ENCODE measurements around the gene GALNT14.
A peak's percentile ranks its signal among the peaks of the same experiment; 100 is the strongest.
"Not testable (repeated sequence)": the region's sequence is repeated elsewhere in the genome, so short reads cannot be mapped to it uniquely, and the experiment has no call there.

Gene GALNT14

GRCh38 chr2:30933496-30933895 lies 204.7 kb downstream of the GALNT14 start:
- DNase-seq: no peak

DNA sequence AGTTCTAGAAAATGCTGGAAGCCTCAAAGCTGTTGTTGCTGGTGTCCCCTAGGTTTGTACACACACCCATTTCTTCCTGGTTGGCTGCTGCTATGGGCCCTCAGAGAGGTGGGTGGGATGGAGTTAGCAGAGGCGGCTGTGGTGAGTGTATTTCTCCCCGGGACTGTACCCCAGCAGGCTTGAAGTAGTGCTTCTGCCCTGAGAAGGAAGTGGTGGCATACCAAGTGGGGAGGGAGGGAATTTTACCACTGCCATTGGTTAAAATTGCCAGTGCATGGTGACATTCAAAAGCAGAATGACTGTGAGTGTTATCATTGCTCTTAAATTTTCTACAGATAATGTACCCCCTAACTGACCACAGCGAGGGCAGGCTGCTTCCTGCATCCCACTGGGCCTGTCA lies 205.4 kb downstream of the GALNT14 start:
- DNase-seq: no peak

DNA sequence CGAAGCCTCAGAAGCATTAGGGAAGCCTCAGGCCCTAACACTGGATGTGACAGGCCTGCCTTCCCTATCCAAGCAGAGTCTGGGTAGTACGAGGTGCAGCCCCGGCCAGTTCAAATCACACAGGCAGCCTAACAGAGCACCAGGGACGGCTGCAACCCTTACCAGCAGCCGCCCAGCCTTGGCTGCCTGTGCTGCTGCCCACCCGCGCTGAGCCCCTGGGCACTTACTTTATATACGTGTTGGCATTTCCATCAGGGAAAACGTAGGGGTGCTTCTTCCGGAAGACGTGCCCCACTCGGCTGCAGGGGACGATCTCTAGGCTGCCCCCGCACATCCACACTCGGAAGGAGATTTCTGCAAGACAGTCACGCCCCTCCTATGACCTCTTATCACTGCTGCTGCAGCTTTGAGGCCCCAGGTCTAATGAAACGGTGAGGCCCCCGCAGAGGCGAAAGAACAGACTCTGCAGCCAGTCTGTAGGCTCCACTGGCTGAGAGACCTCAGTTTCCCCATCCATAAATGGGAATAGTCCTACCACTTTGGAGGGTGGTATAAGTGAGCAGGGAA lies 206.3 kb downstream of the GALNT14 start:
- no peak for DNase-seq

DNA sequence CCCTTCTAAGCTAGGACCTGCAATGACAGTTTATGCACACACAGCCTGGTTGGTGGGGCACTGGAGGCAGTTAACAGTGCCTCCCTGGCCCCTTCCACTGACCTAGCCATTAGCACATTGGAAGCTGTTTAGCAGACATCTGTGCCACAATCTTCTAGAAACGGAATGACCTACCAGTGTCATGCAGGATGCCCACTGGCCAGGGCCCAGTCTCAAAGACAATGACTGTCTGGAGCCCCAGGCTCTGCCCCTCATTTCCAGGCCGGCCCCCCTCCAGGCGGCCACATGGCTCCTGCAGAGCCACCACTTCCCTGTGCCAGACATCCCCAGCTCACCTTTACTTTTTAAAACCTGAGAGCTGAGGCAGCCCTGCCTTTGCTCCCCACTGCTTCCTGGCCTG lies 207.5 kb downstream of the GALNT14 start:
- DNase-seq: no peak

DNA sequence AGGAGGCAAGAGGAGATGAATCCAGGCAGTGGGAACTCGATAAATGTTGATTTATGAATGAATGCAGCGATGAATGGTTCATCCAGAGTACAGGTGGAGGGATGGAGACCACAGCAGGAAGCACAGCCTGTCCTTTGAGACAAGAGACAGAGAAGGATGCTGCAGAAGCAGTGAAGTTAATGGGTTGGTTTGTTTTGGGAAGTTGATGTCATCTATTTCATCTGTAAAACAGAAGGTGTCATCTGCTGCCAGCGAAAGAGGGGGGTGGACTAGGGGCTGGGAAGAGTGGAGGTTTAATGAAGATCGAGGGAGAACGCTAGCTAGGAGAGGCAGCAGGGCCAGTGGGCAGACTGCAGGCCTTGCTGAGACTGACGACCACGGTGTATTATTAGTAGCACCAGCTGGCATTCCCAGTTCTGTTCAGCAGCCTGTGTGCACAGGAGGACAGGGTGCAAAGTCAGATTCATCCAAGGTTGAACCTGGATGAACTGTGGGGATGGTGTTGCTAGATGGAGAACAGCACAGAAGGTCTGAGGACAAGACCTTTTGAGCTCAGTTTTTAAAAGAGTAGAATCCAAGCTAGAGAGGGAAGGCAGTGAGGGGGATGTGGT lies 210.7 kb downstream of the GALNT14 start:
- no peak for DNase-seq

GRCh38 chr2:30926606-30927005 lies 211.6 kb downstream of the GALNT14 start:
- no peak for DNase-seq

GRCh38 chr2:30923623-30924022 lies 214.6 kb downstream of the GALNT14 start:
- no peak for DNase-seq

DNA sequence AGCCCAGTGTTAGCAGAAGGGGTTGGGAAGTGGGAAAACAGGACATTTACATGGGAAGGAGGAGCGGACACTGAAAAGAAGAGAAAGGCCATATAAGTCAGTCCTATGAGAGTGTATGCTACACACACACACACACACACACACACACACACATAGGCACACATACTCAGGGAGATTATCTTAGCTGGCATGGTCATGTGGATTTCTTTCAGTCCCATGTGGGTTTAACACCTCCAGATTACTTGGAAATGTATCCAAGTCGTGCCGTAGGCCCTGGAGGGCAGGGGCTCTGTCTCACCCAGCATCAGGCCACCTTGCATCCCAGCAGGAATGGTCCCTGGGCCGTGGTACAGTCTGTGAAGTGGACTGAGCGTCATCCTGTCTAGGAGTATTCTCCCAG lies 217.7 kb downstream of the GALNT14 start:
- DNase-seq: no peak

DNA sequence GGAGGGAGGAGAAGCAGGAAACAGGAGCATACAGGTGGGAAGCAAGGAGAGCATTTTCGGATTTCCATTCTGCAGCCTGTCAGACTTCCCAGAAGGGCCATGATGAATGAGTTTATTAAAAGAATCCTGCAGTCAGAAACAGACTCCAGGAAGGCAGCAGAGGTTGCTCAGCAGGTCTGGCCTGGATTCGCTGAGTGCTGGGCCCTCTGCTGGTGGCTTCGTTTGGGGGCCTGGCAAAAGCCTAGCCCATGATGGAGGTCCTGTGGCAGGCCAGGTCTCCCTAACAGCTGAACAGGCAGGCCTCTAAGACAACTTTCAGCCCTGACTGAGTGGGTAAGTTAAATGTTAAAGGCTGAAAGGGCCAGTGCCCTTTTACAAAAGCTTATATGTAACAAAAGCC lies 222.8 kb downstream of the GALNT14 start:
- peak; percentile 19 for DNase-seq

DNA sequence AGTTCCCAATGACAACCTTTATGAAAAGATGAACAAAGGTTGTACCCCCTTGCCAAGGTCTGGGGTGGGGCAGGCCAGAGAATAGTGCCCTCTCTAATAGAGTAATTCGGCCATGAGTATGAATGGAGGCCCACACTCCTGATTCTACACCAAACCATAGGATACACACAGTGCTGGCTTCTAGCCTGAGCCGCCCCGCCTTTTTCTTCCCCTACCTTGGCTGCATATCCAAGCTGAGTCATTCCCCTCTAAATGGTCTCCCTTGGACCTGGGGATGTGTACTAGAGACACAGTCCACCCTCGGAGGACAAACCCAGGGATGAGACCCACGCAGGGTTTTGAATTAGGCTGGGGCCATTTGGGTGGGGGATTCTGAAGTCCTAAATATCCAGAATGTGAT lies 223.8 kb downstream of the GALNT14 start:
- no peak for DNase-seq

DNA sequence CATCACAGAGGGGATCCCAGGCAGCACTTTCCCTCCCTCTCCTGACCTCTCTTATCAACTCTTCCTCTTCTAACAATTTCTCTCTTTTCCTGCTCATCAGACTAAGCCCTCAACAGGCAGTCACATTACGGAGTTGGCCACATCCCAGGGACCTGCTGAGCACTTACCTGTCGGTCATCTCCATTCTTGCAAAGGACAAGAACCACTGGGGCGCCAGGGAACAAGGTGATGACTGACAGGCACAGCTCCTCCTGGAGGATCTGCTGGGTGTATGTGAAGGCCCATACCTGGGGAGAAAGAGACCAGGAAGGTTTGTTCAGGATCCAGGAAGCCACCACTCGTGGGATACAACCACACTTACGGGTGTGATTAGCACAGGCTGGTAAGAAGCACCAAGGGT lies 226.2 kb downstream of the GALNT14 start:
- DNase-seq: no peak

GRCh38 chr2:30911327-30911726 lies 226.9 kb downstream of the GALNT14 start:
- no peak for DNase-seq

DNA sequence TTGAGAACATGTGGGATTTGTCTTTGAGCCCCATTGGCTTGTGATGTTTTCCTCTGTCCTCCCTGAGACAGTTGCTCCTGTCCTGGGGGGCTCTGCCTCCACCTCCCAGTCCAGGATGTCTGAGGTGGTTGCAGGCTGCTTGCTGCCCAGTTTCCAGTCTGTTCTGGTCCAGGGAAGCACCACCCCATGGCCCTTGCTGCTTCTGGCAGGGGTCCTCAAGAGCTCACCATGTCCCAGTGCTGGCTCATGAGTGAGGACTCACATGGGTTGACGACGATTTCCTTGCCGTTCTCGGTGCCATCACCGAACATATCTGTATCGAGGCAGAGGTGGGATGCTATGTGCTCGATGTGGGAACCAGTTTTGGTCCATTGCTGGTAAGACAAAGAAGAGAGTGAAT lies 227.6 kb downstream of the GALNT14 start:
- no peak for DNase-seq

GRCh38 chr2:30904437-30904836 lies 233.8 kb downstream of the GALNT14 start:
- not testable (repeated sequence) for DNase-seq

GRCh38 chr2:30903326-30903725 lies 234.9 kb downstream of the GALNT14 start:
- no peak for DNase-seq

GRCh38 chr2:30900381-30900780 lies 237.9 kb downstream of the GALNT14 start:
- DNase-seq: no peak

DNA sequence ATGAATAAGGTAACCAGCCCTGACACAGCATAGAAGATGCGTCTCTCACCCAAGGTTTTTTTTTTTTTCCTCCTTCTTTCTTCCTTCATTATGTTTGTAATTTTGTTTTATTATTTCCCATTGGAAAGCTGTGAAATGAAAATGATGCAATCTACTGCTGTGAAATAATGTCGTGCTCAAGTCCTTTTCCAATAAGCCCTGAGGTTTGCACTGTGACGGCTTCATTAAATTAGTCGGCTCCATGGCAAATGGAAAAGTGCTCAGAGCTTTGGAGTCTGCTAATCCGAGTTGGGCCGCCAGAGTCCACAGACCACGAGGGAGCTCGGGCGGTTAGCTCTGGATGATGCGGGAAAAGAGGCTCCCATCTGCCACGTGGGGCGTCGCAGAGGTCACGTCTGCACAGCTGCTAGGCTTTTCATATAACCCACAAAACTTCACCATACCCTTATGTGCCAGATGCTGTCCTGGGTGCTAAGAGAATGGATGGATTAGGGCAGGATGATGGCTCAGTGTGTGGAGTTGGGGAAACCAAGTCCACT lies 238.7 kb downstream of the GALNT14 start:
- no peak for DNase-seq

- DNase-seq: no peak
These were observed 240.7 kb downstream of the GALNT14 start for GRCh38 chr2:30897539-30897938.

DNA sequence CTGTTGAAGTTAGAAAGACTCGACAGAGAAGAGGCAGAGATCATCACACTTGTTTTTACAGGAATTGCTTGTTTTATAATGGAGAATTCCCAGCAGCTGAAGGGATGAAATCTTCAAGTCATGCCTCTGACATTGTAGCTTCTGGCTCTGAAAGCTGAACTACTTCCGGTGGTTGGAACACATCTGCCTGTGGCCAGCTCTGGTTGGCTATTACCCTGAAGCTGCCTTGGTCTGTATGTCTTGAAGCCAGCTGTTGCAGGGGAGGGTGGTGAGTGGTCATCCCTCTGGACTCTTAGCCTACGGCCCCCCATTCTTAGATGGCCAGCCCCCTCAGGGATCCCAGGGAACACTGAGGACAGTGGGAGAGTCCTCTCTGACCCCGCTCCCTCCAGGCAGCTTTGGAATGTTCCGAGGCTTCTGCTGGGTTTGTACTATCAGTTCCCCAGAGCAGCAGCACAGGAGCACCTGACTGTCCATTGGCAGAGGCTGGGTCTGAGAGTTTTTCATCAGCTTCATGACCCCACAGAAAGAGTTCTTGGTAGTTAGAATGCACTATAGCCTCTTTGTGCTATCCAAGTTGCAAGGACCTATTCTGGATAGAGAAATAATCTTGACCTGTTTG lies 243.6 kb downstream of the GALNT14 start:
- peak; percentile 12 for DNase-seq

DNA sequence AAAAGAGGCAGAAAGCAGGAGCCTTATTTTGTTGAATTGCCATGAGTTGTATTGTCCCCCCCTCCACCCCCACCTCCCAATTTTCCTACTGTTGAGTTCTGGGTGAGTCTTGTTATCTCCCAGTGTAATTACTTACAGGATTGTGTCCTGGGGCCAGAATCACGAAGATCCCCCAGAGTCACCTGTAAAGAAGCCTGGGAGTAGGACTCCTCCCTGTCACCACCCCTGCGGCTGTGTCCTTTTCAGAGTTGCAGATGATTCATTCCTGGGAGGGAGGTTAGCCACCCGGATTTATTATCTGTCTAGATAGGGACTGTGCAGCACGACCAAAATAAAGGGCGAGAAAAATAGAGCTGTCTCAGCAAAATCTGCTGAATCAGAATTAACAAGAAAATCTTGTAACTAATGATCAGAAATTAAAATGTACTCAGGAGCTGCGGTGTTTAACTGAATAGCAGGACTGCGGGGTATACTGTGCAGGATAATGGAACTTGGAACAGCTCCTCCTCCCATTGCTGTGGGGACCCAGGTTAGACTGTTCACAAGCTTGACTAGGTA lies 249.3 kb downstream of the GALNT14 start:
- no peak for DNase-seq

GRCh38 chr2:30886080-30886479 lies 252.2 kb downstream of the GALNT14 start:
- no peak for DNase-seq

DNA sequence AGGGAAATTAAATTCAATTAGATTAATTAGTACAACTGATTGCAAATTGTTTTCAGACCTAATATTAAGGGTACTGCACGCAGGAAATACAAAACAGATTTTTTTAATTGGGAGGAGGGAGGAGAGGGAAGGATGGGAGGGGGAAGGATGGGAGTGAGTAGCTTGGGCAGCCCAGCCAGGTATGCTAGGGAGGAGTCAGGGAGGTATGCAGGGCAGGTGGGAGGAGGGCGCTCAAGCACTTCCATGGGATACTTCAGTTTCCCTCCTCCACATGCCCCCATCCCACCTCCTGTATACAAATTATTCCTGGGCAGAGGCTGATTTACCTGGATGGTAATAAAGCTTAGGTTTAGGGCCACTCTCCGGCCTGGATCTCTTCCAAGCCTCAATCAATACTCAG lies 254.4 kb downstream of the GALNT14 start:
- DNase-seq: no peak

- no peak for DNase-seq
These were observed 255.1 kb downstream of the GALNT14 start for GRCh38 chr2:30883184-30883583.

GRCh38 chr2:30880516-30880915 lies 257.7 kb downstream of the GALNT14 start:
- no peak for DNase-seq

Data from RPMI8226 (cell line).